GOT3 (cell line): ENCODE results near the gene REXO1.
"Not testable (repeated sequence)": the region's sequence is repeated elsewhere in the genome, so short reads cannot be mapped to it uniquely, and the experiment has no call there.

Source experiments
- DNase-seq: peaks from one replicate; lab custom pipeline; 2025; ENCODE audit warnings: mixed read lengths; lab: John Stamatoyannopoulos, UW

The REXO1 gene

GRCh38 chr19:1813192-1814182, 34.8 kb downstream of the REXO1 start:
- DNase-seq: no peak

- DNase-seq: peak; percentile 79
Measured at GRCh38 chr19:1812426-1813191, 35.7 kb downstream of the REXO1 start.

GRCh38 chr19:1811942-1812425, 36.3 kb downstream of the REXO1 start, which contains the start of gene ATP8B3:
Gene ATP8B3 (minus strand): TSS chr19:1812276. CDS start chr19:1811736, 540 bp downstream.
- DNase-seq: no peak

GRCh38 chr19:1811472-1811894, 36.8 kb downstream of the REXO1 start:
- no peak for DNase-seq

GRCh38 chr19:1810439-1811160, 37.7 kb downstream of the REXO1 start:
- DNase-seq: no peak

GRCh38 chr19:1809678-1810077, 38.6 kb downstream of the REXO1 start:
- DNase-seq: no peak

- DNase-seq: no peak
Measured at GRCh38 chr19:1808395-1808731, 39.9 kb downstream of the REXO1 start.

GRCh38 chr19:1807695-1808394, 40.4 kb downstream of the REXO1 start:
- DNase-seq: no peak

GRCh38 chr19:1807030-1807694, 41.1 kb downstream of the REXO1 start:
- DNase-seq: no peak

- DNase-seq: no peak
Measured at GRCh38 chr19:1806184-1807029, 41.9 kb downstream of the REXO1 start.

GRCh38 chr19:1805401-1806183, 42.7 kb downstream of the REXO1 start:
- DNase-seq: no peak

- no peak for DNase-seq
Measured at GRCh38 chr19:1804858-1805257, 43.4 kb downstream of the REXO1 start.

- DNase-seq: no peak
Measured at GRCh38 chr19:1799695-1800342, 48.5 kb downstream of the REXO1 start.

- not testable (repeated sequence) for DNase-seq
Measured at GRCh38 chr19:1797313-1797712, 51.0 kb downstream of the REXO1 start.

GRCh38 chr19:1796395-1797142, 51.7 kb downstream of the REXO1 start:
- no peak for DNase-seq

GRCh38 chr19:1794424-1795172, 53.7 kb downstream of the REXO1 start:
- DNase-seq: no peak

GRCh38 chr19:1791879-1792278, 56.4 kb downstream of the REXO1 start:
- DNase-seq: no peak
